Calu3 (cell line): ENCODE results near the gene CRIM1. TPM values are rescaled to one million over a fixed set of nuclear protein-coding genes. Genes with fewer than 3 reads are reported as not detected.

Source experiments
- BruUV-seq: library from RNA; stranded (reverse); fragments of 400-500 nt; replicated peaks from 2 replicates; lab custom pipeline; 2021; lab: Mats Ljungman, UMichigan
- CTCF ChIA-PET: fragments of 300-600 bp; sonication (Branson Sonifier 250); formaldehyde crosslinking; loops from one replicate; lab custom pipeline; 2022; ENCODE audit warnings: antibody characterized with exemption; lab: Charles Lee
- DNase-seq: peaks from one replicate; pipeline ENCODE4 v3.0.0; 2022
- H3K27ac Mint-ChIP-seq: one replicate; pipeline ENCODE4 v1.8.0; 2022; ENCODE audit warnings: mixed read lengths; ENCODE audit not compliant: unreplicated experiment
- H3K27me3 Mint-ChIP-seq: one replicate; pipeline ENCODE4 v1.8.0; 2022; ENCODE audit warnings: mixed read lengths; ENCODE audit not compliant: unreplicated experiment
- H3K36me3 Mint-ChIP-seq: one replicate; pipeline ENCODE4 v1.8.0; 2022; ENCODE audit warnings: mild to moderate bottlenecking, moderate library complexity, mixed read lengths; ENCODE audit not compliant: insufficient read depth, unreplicated experiment
- H3K4me1 Mint-ChIP-seq: one replicate; pipeline ENCODE4 v1.8.0; 2022; ENCODE audit warnings: mild to moderate bottlenecking, low read depth, mixed read lengths; ENCODE audit not compliant: unreplicated experiment
- H3K4me3 Mint-ChIP-seq: one replicate; pipeline ENCODE4 v1.8.0; 2022; ENCODE audit warnings: mild to moderate bottlenecking, low read depth, moderate library complexity, mixed read lengths; ENCODE audit not compliant: unreplicated experiment
- H3K9me3 Mint-ChIP-seq: one replicate; pipeline ENCODE4 v1.8.0; 2022; ENCODE audit warnings: low read depth, mixed read lengths; ENCODE audit not compliant: unreplicated experiment
- intact Hi-C: fragments of 100-400 bp; cut with micrococcal nuclease; formaldehyde crosslinking; loops from one replicate; pipeline ENCODE4 v1.10.0; 2022; ENCODE audit not compliant: unreplicated experiment
- total RNA-seq: library from RNA; stranded (reverse); gene quantifications from 2 replicates; pipeline ENCODE4 v1.2.3, GENCODE V29; 2022
- TF ChIP-seq, protein P1 (sequence below): fragments of 200-600 bp; IDR thresholded peaks from one replicate; pipeline ENCODE4 v1.8.0; 2022; ENCODE audit warnings: antibody characterized with exemption; ENCODE audit not compliant: unreplicated experiment

CRIM1 gene
- total RNA-seq, 1 experiment from 2014 or later: 57.6 TPM

DNA sequence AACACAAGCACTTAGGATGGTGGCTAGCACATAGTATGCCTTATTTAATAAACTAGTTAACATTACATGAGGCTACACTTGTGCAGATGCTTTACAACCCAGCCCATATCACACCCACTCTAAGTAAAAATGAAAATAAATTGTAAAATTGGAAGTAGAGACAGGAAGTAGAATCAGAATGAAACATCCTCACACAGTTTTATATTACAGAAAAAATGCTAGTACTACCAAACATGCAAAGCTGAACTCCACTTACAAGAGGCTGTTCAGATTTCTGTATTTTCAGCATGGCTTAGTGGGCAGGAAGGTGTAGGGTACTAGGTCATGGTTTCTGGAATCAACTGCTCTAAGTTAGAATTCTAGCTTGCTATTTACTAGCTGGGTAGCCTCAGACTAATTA is 18.2 kb upstream of the CRIM1 start:
- Mint-ChIP-seq H3K27ac (no peak overlapping the region), H3K27me3 (no peaks in the 10 kb centered on the region), H3K9me3 (no peaks in the 10 kb centered on the region), H3K36me3 (no peaks in the 10 kb centered on the region), H3K4me1 (peaks cover 20% of the 10 kb centered on the region), H3K4me3 (no peak overlapping the region)
- TF ChIP-seq, protein P1, sequence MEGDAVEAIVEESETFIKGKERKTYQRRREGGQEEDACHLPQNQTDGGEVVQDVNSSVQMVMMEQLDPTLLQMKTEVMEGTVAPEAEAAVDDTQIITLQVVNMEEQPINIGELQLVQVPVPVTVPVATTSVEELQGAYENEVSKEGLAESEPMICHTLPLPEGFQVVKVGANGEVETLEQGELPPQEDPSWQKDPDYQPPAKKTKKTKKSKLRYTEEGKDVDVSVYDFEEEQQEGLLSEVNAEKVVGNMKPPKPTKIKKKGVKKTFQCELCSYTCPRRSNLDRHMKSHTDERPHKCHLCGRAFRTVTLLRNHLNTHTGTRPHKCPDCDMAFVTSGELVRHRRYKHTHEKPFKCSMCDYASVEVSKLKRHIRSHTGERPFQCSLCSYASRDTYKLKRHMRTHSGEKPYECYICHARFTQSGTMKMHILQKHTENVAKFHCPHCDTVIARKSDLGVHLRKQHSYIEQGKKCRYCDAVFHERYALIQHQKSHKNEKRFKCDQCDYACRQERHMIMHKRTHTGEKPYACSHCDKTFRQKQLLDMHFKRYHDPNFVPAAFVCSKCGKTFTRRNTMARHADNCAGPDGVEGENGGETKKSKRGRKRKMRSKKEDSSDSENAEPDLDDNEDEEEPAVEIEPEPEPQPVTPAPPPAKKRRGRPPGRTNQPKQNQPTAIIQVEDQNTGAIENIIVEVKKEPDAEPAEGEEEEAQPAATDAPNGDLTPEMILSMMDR: no peak
- intact Hi-C loops: no loop called here
- no peak for DNase-seq
- CTCF ChIA-PET: no interaction called here
- BruUV-seq: no TSS peak

DNA sequence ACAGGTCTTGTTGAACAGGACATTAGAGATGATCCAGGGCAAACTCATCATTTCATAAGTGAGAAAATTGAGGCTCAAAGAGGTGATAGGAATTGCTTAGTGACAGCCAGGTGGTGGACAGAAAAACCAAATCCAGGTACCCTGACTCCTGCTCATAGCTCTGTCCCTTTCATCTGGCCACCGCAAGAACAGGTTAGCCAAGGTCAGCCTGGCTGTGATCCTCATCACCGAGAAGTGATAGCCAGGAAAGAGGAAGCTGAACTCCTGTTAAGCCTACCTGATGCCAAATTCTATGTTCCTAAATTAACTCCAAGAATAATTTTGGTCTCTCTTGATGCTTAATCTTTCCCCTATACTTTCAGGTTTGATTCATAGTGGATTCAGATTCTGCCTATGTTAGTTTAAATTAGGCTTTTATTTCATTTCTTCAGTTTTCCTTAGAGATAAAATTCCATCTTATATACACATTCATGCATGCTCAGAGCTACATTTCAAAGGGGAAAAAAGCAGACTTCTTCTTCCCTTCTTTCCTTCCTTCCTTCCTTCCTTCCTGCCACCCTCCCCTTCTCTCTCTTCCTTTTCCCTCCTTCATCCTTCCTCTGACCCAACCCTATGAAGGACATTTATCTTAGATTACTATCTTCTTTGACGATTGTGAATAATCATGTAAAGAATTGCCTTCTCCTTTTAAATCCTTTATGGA is 17.3 kb upstream of the CRIM1 start:
- H3K27me3 Mint-ChIP-seq: no peaks in the 10 kb centered on the region
- intact Hi-C loops: no loop called here
- H3K27ac Mint-ChIP-seq: no peak overlapping the region
- no peak for DNase-seq
- no TSS peak for BruUV-seq
- CTCF ChIA-PET: interaction anchor here (1.2 kb wide), 1 partner anchor 9 kb away, joined by 3 read pairs; no protein-coding TSS in a partner anchor
- no peak overlapping the region for H3K4me3 Mint-ChIP-seq
- TF ChIP-seq, protein P1: no peak
- H3K36me3 Mint-ChIP-seq: no peaks in the 10 kb centered on the region
- peaks cover 20% of the 10 kb centered on the region for H3K4me1 Mint-ChIP-seq
- no peaks in the 10 kb centered on the region for H3K9me3 Mint-ChIP-seq

DNA sequence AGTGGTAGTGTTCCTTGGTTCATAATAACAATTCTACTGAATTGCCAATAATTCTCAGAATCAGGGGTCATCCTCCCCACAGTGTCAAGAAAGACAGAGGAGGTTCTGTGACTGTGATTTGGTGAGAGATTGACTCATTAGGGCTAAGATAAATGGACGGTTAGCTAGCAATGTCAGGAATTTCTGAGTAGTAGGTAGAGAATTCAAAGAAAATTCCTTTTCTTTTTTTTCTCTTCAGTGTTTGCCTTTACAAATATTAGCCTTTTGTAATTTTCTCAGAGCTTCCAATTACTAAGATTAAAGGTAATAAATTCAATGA is 16.8 kb upstream of the CRIM1 start:
- CTCF ChIA-PET: interaction anchor here (1.2 kb wide), 1 partner anchor 10 kb away, joined by 3 read pairs; no protein-coding TSS in a partner anchor
- no peak overlapping the region for H3K27ac Mint-ChIP-seq
- H3K27me3 Mint-ChIP-seq: no peaks in the 10 kb centered on the region
- TF ChIP-seq, protein P1: no peak
- intact Hi-C loops: no loop called here
- H3K9me3 Mint-ChIP-seq: no peaks in the 10 kb centered on the region
- BruUV-seq: no TSS peak
- no peaks in the 10 kb centered on the region for H3K36me3 Mint-ChIP-seq
- no peak for DNase-seq
- no peak overlapping the region for H3K4me3 Mint-ChIP-seq
- peaks cover 20% of the 10 kb centered on the region for H3K4me1 Mint-ChIP-seq

DNA sequence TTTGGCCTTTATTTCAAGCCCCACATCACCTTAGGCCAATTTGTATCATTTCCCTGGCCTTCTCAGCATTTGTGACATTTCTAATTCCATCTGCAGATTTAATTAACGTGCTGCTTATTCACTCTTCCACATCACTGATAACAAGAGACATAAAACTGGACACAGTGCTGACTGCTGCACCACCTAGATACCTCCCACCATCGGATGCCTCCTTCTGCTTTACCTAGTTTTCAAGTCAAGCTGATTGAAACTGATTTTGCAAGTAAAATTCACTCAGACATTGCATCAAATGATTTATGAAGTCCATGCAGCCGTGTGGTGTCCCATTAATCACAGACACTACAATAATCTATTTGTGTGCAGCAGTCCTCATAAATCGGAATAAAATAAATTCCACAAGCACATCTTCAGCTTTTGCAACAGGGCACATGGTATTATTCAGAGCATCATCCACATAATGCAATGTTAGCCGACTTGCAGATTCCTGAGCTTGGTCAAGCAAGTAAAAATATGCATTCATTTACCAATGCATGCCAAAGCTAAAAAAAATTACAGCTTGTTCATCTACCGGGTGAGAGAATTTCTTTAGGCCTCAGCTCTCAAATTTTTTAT is 15.9 kb upstream of the CRIM1 start:
- Mint-ChIP-seq H3K9me3 (no peaks in the 10 kb centered on the region), H3K4me1 (peaks cover 20% of the 10 kb centered on the region), H3K27me3 (no peaks in the 10 kb centered on the region), H3K27ac (peak overlapping the region; percentile 8), H3K4me3 (no peak overlapping the region), H3K36me3 (no peaks in the 10 kb centered on the region)
- no TSS peak for BruUV-seq
- CTCF ChIA-PET: no interaction called here
- TF ChIP-seq, protein P1: no peak
- no peak for DNase-seq
- intact Hi-C loops: no loop called here
